GM12872 (cell line): ENCODE measurements around the gene FLOT1.

Source experiments
- TF ChIP-seq, protein P1 (sequence below): IDR thresholded peaks from 3 replicates; pipeline ENCODE4 v1.5.1; 2011; ENCODE audit warnings: low read depth, mild to moderate bottlenecking, low read length, moderate library complexity; ENCODE audit not compliant: insufficient read depth

Gene FLOT1

GRCh38 chr6:30724906-30725667, 17.4 kb downstream of the FLOT1 start:
- TF ChIP-seq, protein P1, sequence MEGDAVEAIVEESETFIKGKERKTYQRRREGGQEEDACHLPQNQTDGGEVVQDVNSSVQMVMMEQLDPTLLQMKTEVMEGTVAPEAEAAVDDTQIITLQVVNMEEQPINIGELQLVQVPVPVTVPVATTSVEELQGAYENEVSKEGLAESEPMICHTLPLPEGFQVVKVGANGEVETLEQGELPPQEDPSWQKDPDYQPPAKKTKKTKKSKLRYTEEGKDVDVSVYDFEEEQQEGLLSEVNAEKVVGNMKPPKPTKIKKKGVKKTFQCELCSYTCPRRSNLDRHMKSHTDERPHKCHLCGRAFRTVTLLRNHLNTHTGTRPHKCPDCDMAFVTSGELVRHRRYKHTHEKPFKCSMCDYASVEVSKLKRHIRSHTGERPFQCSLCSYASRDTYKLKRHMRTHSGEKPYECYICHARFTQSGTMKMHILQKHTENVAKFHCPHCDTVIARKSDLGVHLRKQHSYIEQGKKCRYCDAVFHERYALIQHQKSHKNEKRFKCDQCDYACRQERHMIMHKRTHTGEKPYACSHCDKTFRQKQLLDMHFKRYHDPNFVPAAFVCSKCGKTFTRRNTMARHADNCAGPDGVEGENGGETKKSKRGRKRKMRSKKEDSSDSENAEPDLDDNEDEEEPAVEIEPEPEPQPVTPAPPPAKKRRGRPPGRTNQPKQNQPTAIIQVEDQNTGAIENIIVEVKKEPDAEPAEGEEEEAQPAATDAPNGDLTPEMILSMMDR = no peak

DNA sequence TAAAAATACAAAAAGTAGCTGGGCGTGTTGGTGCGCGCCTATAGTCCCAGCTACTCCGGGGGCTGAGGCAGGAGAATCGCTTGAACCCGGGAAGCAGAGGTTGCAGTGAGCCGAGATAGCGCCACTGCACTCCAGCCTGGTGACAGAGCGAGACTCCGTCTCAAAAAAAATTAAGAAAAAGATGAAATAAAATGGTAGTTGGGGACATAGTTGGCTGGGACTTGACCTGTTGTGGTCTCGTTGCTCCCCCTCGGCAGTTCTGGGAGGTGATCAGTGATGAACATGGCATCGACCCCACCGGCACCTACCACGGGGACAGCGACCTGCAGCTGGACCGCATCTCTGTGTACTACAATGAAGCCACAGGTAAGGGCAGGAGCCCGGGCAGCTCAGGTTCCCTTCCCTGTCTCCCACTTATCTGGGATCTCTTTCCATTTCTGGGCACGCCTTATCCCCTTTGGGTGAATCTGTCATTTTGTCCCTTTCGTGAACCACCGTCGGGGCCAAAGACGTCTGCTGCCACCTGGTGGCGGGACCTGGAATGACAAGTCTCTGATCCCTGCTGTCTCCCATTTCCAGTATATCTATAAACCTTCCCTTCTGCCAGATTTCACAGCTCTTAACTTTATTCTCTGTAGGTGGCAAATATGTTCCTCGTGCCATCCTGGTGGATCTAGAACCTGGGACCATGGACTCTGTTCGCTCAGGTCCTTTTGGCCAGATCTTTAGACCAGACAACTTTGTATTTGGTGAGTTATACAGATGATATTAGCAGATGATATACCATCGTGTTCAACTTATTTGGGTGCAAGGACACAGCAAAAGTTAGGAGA, 20.0 kb downstream of the FLOT1 start:
- TF ChIP-seq, protein P1 = peak; percentile 94

- TF ChIP-seq, protein P1 = peak; percentile 36; the same call in 1 of the 3 replicates
These were observed 21.1 kb downstream of the FLOT1 start for GRCh38 chr6:30721198-30722024.

GRCh38 chr6:30720738-30721197, 21.7 kb downstream of the FLOT1 start:
- TF ChIP-seq, protein P1 = no peak

DNA sequence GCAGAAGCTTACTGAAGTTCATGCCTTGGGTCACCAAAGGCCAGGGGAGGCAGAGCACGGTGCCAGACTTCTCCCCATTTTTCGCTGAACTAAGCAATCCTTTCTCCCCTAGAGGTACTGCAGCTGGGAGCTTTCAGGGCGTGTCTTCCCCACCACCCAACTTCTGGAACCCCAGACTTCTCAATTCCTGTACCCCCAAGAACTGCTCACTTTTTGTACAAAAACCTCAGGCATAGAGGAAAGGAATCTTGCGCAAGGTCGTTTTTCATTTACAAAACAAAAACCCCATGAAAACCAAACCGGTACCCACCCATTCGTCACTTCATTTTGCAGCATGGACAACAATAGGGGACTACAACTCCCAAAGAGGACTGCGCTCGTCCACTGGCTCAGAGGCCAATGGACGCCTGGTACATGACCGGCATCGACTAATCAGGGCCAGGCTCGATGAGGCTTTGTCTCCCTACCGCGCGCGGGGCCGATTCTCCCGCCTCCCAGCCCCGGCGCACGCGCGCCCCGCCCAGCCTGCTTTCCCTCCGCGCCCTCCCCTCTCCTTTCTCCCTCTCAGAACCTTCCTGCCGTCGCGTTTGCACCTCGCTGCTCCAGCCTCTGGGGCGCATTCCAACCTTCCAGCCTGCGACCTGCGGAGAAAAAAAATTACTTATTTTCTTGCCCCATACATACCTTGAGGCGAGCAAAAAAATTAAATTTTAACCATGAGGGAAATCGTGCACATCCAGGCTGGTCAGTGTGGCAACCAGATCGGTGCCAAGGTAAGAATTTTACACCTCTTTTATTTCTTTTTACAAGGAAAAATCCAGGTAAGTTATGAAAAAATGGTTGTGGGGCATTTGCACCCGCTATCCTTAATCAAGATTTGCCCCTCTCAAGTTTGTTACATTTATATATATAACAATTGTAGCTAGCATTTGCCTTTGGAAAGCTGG, 22.4 kb downstream of the FLOT1 start, which contains the start of gene TUBB:
TSS of gene TUBB (plus strand) at position 562 of the 947 bp plus-strand sequence. CDS start at position 717, 155 bp downstream.
- TF ChIP-seq, protein P1 = peak; percentile 19; the same call in 1 of the 3 replicates

- TF ChIP-seq, protein P1 = no peak
These were observed 23.1 kb downstream of the FLOT1 start for GRCh38 chr6:30719356-30719755.
